HG03064 (cell line): Measurements from ENCODE around the gene VPS54.
"Not testable (repeated sequence)": the region's sequence is repeated elsewhere in the genome, so short reads cannot be mapped to it uniquely, and the experiment has no call there.

Experiments used
- ATAC-seq: cut with Tn5 transposase; IDR thresholded peaks from one replicate; pipeline ENCODE4 v1.9.1; 2021; ENCODE audit warnings: low read depth; ENCODE audit not compliant: unreplicated experiment

VPS54 gene

DNA sequence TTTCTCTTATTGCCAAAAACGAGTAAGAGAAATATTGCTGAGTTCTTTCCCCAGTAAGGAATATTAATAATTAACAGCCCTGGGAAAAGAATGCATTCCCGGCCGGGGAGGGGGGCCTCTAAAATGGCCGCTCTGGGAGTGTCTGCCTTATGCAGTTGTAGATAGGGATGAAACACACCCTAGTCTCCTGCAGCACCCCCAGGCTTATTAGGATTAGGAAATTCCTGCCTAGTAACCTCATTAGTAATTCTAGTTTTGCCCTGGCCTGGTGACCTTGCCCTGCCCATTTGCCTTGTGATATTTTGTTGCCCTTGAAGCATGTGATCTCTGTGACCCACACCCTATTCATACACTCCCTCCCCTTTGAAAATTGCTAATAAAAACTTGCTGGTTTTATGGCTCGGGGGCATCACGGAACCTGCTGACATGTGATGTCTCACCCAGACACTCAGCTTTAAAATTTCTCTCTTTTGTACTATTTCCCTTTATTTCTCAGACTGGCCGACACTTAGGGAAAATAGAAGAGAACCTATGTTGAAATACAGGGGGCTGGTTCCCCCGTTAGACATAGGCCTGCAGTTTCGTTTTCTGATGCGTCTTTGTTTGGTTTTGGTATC, 22.5 kb downstream of the VPS54 start:
- not testable (repeated sequence) for ATAC-seq

DNA sequence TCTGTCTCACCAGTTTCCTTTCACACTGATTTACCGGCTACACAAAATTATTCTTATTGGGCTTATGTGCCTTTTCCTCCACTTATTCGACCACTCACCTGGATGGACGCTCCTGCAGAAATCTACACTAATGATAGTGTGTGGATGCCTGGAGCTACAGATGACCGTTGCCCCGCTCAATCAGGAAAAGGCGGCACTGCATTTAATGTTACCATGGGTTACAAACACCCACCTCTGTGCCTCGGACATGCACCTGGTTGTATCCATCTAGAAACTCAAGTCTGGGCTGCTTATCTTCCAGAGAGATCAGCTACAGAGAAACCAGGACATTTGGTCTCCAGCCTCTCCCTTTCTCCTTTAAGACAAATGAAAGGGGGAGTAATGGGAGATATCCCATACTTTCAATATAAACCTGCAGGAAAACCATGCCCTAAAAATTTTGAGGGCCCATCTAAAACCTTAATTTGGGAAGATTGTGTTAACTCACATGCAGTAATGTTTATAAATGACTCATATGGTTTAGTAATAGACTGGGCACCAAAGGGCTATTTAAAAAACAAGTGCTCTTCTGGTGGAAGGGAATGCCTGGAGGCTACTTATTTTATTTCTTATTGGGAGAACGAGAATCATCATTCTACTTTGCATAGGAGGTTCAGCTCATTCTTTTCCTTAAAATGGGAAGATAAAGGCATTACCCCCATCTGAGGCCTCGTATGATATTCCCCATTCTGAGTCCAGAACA, 24.7 kb downstream of the VPS54 start:
- ATAC-seq: not testable (repeated sequence)

DNA sequence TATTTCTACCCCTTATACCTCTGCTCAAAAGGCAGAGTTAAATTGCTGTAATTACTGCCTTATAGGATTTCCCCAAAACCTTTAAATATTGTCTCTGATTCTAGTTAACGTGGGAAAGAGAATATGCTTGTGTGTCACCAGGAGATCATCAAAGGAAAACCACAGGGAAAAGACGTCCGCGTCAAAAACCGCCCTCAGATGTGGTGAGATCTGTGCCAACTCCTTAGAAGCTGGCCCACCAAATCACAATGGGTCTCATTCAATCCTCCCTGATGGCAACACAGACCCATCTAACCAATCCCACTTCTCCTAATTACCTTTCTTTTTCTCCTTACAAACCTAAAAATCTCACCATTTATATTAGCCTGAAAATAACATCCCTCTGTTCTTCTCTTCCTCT, 25.4 kb downstream of the VPS54 start:
- ATAC-seq: no peak

DNA sequence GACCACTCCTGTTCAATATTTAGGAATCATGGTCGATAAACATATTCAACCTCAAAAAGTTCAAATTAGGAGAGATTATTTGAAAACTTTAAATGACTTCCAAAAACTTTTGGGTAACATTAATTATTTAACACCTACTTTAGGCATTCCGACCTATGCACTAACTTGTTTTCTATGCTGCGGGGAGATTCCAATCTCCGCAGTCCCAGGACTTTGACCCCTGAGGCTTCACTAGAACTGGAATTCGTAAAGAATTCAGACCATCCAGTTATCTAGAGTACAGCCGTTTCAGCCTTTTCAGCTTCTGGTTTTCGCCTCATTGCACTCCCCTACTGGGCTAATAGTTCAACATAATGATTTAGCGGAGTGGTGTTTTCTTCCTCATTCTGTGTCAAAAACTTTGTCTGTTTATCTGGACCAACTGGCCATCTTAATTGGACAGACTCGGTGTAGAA, 26.1 kb downstream of the VPS54 start:
- ATAC-seq: not testable (repeated sequence)

GRCh38 chr2:63992061-63992685, 27.1 kb downstream of the VPS54 start:
- ATAC-seq: no peak

DNA sequence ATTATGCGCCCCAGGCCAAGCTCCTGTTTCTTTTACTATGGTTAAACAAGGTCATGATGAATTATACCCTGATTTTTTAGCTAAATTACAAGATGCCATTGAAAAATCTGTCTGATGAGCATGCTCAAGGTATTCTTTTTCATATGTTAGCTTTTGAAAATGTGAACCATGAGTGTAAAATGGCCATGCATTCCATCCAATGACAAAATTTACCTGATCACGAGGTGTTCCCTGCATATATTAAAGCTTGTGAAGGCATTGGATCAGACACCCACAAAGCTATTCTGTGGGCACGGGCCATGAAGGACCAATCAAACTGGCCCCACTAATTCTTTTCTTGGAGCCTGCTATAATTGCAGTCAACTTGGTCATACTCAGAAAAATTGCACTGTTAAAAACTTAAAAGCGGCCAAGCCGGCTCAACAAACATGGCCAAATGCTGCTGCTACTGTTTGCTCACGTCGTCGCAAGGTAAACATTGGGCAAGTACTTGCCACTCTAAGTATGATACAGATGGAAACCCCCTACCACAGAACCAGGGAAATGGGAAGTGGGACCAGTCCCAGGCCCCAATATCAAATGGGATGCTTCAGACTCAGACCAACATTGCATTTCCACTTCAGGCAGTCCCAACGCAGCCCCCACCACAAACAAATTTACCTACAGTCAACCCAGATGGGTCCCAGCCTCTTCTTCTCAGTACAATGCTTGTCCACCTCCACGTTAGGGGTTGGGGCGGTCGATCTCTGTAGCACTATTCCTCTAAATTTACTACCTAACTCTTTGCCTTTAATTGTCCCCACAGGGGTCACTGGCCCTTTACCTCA, 27.8 kb downstream of the VPS54 start:
- not testable (repeated sequence) for ATAC-seq

DNA sequence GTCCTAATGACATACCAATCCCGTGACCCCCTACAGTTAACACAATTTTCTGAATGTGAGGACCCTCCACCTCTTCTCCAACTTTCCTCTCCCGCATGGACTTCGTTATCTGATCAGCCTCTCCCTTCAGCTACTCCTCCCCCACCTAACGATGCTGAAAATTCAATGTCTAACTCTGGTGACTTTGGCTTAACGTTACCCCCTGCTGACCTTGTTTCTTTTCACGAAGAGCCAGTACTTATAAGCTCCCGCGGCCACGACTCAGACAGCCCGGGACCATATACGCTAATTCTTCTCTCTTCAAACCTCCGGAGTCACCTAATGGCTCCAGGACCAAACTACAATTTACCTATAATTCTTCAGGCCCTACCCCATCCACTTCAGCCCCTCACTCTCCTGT, 29.2 kb downstream of the VPS54 start:
- ATAC-seq: no peak

GRCh38 chr2:63988842-63989436, 30.3 kb downstream of the VPS54 start:
- ATAC-seq: not testable (repeated sequence)

- no peak for ATAC-seq
Observed at GRCh38 chr2:63984606-63985359, 34.4 kb downstream of the VPS54 start.

DNA sequence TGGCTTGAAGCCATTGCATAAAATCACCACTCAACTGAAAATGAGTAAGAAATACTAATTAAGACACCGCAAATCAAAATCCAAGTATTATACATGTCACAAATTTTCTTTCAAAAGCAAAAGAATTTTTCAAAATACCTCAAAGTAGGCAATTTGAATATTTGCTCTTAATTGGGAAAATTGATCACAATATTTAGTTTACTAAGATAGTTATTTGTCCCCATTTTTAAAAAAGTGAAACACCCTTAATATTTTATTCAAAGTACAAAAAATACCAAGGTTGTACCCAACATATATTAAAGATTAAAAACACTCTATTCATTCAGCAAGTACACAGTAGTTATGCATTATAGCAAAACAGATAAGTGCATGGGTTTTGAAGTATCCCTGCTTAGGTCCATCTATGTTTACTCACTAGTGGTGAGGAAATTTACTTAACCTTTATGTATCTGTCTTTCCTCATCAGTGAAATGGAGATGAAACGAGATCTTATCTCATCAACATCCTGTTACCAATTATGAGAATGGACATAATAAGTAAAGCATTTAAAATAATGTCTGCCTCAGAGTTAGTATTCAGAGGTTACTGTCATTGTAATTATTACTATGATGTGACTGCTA, 35.1 kb downstream of the VPS54 start:
- no peak for ATAC-seq

- no peak for ATAC-seq
Observed at GRCh38 chr2:63982335-63982734, 36.9 kb downstream of the VPS54 start.

GRCh38 chr2:63981702-63982103, 37.5 kb downstream of the VPS54 start:
- no peak for ATAC-seq

GRCh38 chr2:63980794-63981193, 38.4 kb downstream of the VPS54 start:
- no peak for ATAC-seq

GRCh38 chr2:63977904-63978303, 41.3 kb downstream of the VPS54 start:
- ATAC-seq: peak; percentile 96

GRCh38 chr2:63976125-63976510, 43.1 kb downstream of the VPS54 start:
- no peak for ATAC-seq

DNA sequence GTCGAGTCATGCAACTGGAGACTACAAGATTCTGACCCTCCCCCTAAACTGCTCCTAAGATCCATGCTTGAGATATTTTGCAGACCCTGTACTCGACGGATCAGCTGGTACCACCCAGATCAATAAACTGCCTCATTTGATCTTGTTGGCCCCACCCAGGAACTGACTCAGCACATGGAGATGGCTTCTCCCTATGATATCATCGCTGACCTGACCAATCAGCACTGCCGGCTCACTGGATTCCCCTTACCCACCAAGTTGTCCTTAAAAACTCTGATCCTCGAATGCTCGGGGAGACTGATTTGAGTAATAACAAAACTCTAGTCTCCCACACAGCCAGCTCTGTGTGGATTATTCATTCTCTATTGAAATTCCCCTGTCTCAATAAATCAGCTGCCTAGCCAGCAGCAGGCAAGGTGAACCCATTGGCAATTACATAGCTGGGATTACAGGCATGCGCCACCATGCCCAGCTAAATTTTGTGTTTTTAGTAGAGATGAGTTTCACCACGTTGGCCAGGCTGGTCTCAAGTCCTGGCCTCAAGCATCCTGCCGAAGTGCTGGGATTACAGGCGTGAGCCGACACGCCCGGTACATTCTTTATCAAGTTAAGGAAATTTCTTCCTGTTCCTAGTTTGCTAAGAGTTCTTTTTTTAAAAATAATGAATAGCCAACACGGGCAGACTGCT, 43.6 kb downstream of the VPS54 start:
- ATAC-seq: no peak

DNA sequence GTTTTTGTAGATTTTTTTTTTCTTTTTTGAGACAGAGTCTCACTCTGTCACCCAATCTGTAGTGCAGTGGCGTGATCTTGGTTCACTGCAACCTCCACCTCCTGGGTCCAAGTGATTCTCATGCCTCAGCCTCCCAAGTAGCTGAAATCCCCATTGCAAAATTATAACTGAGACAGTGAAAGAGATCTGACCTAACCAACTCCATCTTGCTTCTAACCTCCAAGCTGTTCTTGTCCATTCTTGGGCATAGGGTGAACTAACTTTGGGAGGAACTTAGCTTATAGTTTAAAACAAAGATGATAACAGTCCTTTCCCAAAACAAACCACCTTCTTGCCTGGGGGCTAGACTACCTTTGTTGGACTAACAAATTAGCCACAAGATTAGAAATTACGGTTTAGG, 44.2 kb downstream of the VPS54 start:
- not testable (repeated sequence) for ATAC-seq

DNA sequence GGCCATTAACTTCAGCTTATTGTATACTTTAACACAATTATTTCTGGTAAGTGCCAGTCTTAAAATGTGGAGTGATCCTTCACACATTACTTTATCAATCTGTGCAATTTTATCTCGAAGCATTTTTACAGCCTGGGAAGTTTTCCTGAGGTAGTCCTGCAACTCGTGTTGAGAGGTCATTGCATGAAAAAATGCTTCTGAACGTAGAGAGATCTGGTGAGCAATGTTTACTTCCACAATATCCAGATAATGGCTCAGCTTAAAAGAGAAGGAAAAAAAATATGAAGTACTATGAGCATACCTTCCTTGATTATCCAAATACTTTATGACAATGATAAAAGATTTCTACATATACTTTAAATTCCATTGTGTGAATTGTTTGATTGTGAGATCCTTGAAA, 57.0 kb downstream of the VPS54 start:
- ATAC-seq: no peak

- no peak for ATAC-seq
Observed at GRCh38 chr2:63950414-63950813, 68.8 kb downstream of the VPS54 start.
